ENCODE measurements around the gene S100A4.

DNA sequence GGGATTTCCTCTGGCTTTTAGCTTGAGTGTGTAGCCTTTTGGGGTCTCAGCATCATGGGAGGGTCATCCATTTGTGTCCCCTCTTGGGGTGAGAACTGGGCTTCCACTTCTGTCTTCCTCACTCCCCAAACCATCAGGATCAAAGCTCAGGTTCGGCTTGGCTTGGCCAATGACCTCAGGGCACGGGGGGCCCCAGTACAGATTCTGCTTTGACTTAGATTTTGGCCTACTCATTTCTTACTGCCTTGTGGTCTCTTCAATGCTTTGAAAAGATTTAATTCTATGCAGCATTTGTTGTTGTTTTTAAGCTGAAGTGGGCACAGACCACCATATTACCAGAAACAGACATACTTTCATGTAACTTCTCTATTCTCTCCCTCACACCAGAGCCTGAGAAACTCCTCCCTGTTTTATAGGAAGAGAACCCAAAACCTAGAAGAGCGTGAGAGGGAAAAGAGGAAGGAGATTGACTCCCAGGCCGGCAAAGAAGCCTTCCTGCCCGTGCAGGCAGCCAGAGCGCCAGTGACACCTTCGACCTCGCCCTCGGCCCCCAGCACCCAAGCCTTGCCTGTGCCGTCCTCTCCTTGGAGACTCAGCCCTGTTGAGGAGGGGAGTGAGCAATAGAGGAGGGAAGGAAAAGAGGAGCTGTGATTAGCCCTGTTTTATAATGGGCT is 5.4 kb upstream of the S100A4 start:
- TF ChIP-seq CTCF (IDR thresholded peaks at IDR 0.05) (no peak), ZFX (IDR thresholded peaks at IDR 0.05; ENCODE audit: borderline replicate concordance) (no peak)

All from 22Rv1 (cell line).